GM12874 (cell line): Measurements from ENCODE around the gene ISLR.
A peak's percentile ranks its signal among the peaks of the same experiment; 100 is the strongest.

Experiments used
- TF ChIP-seq, protein P1 (sequence below): IDR thresholded peaks from 2 replicates; pipeline ENCODE4 v1.5.1; 2011; ENCODE audit warnings: low read depth, mild to moderate bottlenecking, control low read depth, low read length, moderate library complexity; ENCODE audit not compliant: insufficient read depth

The ISLR gene, protein sequence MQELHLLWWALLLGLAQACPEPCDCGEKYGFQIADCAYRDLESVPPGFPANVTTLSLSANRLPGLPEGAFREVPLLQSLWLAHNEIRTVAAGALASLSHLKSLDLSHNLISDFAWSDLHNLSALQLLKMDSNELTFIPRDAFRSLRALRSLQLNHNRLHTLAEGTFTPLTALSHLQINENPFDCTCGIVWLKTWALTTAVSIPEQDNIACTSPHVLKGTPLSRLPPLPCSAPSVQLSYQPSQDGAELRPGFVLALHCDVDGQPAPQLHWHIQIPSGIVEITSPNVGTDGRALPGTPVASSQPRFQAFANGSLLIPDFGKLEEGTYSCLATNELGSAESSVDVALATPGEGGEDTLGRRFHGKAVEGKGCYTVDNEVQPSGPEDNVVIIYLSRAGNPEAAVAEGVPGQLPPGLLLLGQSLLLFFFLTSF

DNA sequence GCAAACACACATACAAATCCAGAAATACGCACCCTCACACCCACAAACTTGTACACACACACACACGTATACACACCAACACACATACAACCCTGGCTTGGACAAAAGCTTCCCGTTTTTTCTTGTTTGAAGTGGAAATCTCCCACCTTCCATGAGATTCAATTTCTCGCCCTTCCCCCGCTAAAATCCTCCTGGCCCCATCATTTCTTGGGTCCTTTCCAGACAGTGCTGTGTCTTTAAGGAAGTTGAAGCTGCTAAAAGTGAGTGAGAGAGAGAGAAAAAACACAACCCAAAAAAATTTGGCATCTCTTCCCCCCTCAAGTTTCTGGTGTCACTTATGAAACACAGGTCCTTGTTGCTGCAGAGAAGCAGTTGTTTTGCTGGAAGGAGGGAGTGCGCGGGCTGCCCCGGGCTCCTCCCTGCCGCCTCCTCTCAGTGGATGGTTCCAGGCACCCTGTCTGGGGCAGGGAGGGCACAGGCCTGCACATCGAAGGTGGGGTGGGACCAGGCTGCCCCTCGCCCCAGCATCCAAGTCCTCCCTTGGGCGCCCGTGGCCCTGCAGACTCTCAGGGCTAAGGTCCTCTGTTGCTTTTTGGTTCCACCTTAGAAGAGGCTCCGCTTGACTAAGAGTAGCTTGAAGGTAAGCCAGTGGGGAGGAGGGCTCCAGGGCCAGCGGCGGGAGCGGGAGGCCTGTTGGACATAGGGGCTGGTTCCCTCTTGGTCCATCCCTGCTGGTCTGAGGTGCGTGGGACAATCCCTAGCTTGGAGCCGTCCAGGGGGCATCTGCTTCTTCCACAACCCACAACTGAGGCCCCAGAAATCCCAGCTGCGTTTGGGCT, at the start of gene ISLR:
Gene ISLR, plus strand, starts transcription at position 331 of the 839 bp plus-strand sequence. CDS start 1,149 bp downstream, outside the sequence.
- TF ChIP-seq, protein P1, sequence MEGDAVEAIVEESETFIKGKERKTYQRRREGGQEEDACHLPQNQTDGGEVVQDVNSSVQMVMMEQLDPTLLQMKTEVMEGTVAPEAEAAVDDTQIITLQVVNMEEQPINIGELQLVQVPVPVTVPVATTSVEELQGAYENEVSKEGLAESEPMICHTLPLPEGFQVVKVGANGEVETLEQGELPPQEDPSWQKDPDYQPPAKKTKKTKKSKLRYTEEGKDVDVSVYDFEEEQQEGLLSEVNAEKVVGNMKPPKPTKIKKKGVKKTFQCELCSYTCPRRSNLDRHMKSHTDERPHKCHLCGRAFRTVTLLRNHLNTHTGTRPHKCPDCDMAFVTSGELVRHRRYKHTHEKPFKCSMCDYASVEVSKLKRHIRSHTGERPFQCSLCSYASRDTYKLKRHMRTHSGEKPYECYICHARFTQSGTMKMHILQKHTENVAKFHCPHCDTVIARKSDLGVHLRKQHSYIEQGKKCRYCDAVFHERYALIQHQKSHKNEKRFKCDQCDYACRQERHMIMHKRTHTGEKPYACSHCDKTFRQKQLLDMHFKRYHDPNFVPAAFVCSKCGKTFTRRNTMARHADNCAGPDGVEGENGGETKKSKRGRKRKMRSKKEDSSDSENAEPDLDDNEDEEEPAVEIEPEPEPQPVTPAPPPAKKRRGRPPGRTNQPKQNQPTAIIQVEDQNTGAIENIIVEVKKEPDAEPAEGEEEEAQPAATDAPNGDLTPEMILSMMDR, result no peak

DNA sequence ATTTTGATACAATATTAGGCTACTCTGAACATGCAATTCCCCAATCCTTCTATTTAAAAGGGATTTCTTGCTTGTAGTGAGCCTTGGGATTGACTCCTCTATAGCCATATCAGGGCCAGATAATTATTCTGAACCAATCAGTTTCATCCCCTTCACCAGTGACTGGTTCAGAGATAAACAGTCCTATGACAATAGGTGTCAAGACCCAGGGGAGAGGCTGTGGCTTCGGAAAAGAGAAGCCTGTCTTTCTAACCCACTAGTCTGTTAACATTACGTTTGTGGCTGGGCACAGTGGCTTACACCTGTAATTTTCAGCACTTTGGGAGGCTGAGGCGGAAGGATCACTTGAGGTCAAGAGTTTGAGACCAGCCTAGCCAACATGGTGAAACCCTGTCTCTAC, 49.3 kb upstream of the ISLR start:
- TF ChIP-seq, protein P1, result no peak

DNA sequence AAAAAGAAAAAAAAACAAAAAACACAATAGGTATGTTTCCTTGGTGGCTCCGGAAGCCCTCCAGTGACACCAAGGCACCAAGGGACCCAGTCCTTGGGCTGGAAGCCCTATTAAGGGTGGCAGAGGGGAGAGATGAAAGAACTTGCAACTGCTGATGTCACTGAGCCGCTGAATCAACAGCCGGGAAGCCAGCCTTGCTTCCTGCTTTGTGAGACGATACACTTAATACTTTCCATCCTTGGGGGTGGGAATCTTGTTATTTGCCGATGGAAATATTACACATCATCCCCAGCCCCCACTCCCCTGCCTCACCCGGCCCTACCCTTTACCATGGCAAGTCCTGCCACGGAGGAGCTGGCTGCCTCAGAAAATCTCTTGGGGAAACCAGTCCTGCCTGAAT, 48.8 kb upstream of the ISLR start:
- TF ChIP-seq, protein P1, result no peak

GRCh38 chr15:74127255-74127953, 46.1 kb upstream of the ISLR start:
- TF ChIP-seq, protein P1, result peak; percentile 98

GRCh38 chr15:74127954-74128784, 45.3 kb upstream of the ISLR start:
- TF ChIP-seq, protein P1, result no peak

GRCh38 chr15:74128785-74129585, 44.5 kb upstream of the ISLR start:
- TF ChIP-seq, protein P1, result no peak
